Neural progenitor cell (in vitro differentiated cells): ENCODE data around the gene PRSS8. TPM values are rescaled to one million over a fixed set of nuclear protein-coding genes. Genes with fewer than 3 reads are reported as not detected.

Experiments
- DNase-seq: peaks from one replicate; pipeline ENCODE4 v3.0.0-alpha.2; 2016; ENCODE audit warnings: low spot score
- H2AFZ ChIP-seq: fragments of 200-600 bp; sonication (generic); replicated peaks from 2 replicates; pipeline ENCODE4 v1.6.1; 2016; ENCODE audit warnings: antibody characterized with exemption
- H3F3A ChIP-seq: fragments of 200-600 bp; sonication (generic); 2 replicates; pipeline ENCODE4 v1.6.1; 2016; ENCODE audit warnings: antibody characterized with exemption, low read depth
- H3K27ac ChIP-seq: fragments of 200-600 bp; sonication (generic); 2 replicates; pipeline ENCODE4 v1.5.1; 2016; ENCODE audit warnings: mild to moderate bottlenecking
- H3K27me3 ChIP-seq: fragments of 200-600 bp; sonication (generic); 2 replicates; pipeline ENCODE4 v1.6.1; 2016; ENCODE audit warnings: mild to moderate bottlenecking, moderate library complexity
- H3K36me3 ChIP-seq: fragments of 200-600 bp; sonication (generic); 2 replicates; pipeline ENCODE4 v1.5.1; 2016
- H3K4me1 ChIP-seq: fragments of 200-600 bp; sonication (generic); 2 replicates; pipeline ENCODE4 v1.6.1; 2016; ENCODE audit warnings: mixed run types
- H3K4me2 ChIP-seq: fragments of 200-600 bp; sonication (generic); 2 replicates; pipeline ENCODE4 v1.6.1; 2016
- H3K4me3 ChIP-seq: fragments of 200-600 bp; sonication (generic); 2 replicates; pipeline ENCODE4 v1.5.1; 2016
- H3K79me2 ChIP-seq: fragments of 200-600 bp; sonication (generic); 2 replicates; pipeline ENCODE4 v1.6.1; 2016; ENCODE audit warnings: low read depth
- H3K9ac ChIP-seq: fragments of 200-600 bp; sonication (generic); 2 replicates; pipeline ENCODE4 v1.6.1; 2016
- H3K9me3 ChIP-seq: fragments of 200-600 bp; sonication (generic); 2 replicates; pipeline ENCODE4 v1.5.1; 2016; ENCODE audit warnings: low read depth
- H4K20me1 ChIP-seq: fragments of 200-600 bp; sonication (generic); 2 replicates; pipeline ENCODE4 v1.6.1; 2016; ENCODE audit warnings: low read depth
- H3K27ac Mint-ChIP-seq: 3 replicates; pipeline ENCODE4 v1.8.0; 2021; ENCODE audit warnings: mixed read lengths
- H3K27me3 Mint-ChIP-seq: 2 replicates; pipeline ENCODE4 v1.8.0; 2022; ENCODE audit warnings: low read depth, mild to moderate bottlenecking, inconsistent platforms, moderate library complexity, mixed read lengths; ENCODE audit not compliant: insufficient read depth
- H3K36me3 Mint-ChIP-seq: 3 replicates; pipeline ENCODE4 v1.8.0; 2021; ENCODE audit warnings: mixed read lengths
- H3K4me1 Mint-ChIP-seq: 3 replicates; pipeline ENCODE4 v1.8.0; 2021; ENCODE audit warnings: mixed read lengths
- H3K4me3 Mint-ChIP-seq: 3 replicates; pipeline ENCODE4 v1.8.0; 2021; ENCODE audit warnings: mild to moderate bottlenecking, moderate library complexity, mixed read lengths
- H3K9me3 Mint-ChIP-seq: 3 replicates; pipeline ENCODE4 v1.8.0; 2020; ENCODE audit warnings: mixed read lengths
- CTCF ChIP-seq: fragments of 200-600 bp; sonication (generic); IDR thresholded peaks from 2 replicates; pipeline ENCODE4 v1.5.1; 2017; ENCODE audit warnings: antibody characterized with exemption, mild to moderate bottlenecking
- EZH2 ChIP-seq: fragments of 200-600 bp; sonication (generic); IDR thresholded peaks from 2 replicates; pipeline ENCODE4 v1.6.1; 2017; ENCODE audit warnings: antibody characterized with exemption, mild to moderate bottlenecking, moderate library complexity
- EZH2phosphoT487 ChIP-seq: fragments of 200-600 bp; sonication (generic); IDR thresholded peaks from 2 replicates; pipeline ENCODE4 v1.6.1; 2017; ENCODE audit warnings: antibody characterized with exemption
- total RNA-seq: library from RNA; depleted of rRNA; stranded (reverse); fragments of >200 nt; gene quantifications from 2 replicates; pipeline ENCODE4 v1.2.3, GENCODE V29; 2015; ENCODE audit warnings: low replicate concordance

The PRSS8 gene
- total RNA-seq = 2.7 and 17.6 TPM in 2 replicates

GRCh38 chr16:31135535-31136286 is at the start of gene PRSS8:
TSS of gene PRSS8 (minus strand) at chr16:31135727. CDS start at chr16:31135498, 229 bp downstream.
- H3K4me1 Mint-ChIP-seq = peaks cover 32% of the 10 kb centered on the region
- TF ChIP-seq EZH2 (no peak), CTCF (no peak), EZH2phosphoT487 (no peak)
- no peak within 1 kb of the TSS for H3K9ac ChIP-seq

GRCh38 chr16:31184888-31185287 is 49.4 kb upstream of the PRSS8 start:
- no peak overlapping the region for H3K4me3 ChIP-seq
- no peaks in the 10 kb centered on the region for H3K9me3 ChIP-seq
- no peak overlapping the region for H3K4me2 ChIP-seq
- Mint-ChIP-seq H3K36me3 (peaks cover 76% of the 10 kb centered on the region), H3K27ac (no peak overlapping the region), H3K27me3 (peaks cover 29% of the 10 kb centered on the region), H3K9me3 (peaks cover 2% of the 10 kb centered on the region), H3K4me1 (peaks cover 31% of the 10 kb centered on the region), H3K4me3 (peak overlapping the region; percentile 14)
- H3F3A ChIP-seq = peaks cover 69% of the 10 kb centered on the region
- H3K79me2 ChIP-seq = peaks cover 99% of the 10 kb centered on the region
- peaks cover 93% of the 10 kb centered on the region for H4K20me1 ChIP-seq
- peaks cover 37% of the 10 kb centered on the region for H3K36me3 ChIP-seq
- H3K4me1 ChIP-seq = peaks cover 17% of the 10 kb centered on the region
- H3K9ac ChIP-seq = no peak overlapping the region
- no peak overlapping the region for H2AFZ ChIP-seq
- no peak overlapping the region for H3K27ac ChIP-seq
- DNase-seq = no peak
- no peaks in the 10 kb centered on the region for H3K27me3 ChIP-seq
- no peak for TF ChIP-seq EZH2phosphoT487
- TF ChIP-seq EZH2 = no peak
- TF ChIP-seq CTCF = no peak

More at GRCh38 chr16:31135535-31136286, at the start of gene PRSS8:
- Mint-ChIP-seq H3K4me3 (peak within 1 kb of the TSS; percentile 30), H3K9me3 (no peaks in the 10 kb centered on the region), H3K27ac (peak within 1 kb of the TSS; percentile 16), H3K27me3 (peaks cover 9% of the 10 kb centered on the region), H3K36me3 (peaks cover 3% of the 10 kb centered on the region)
- DNase-seq = peak; percentile 47
- H4K20me1 ChIP-seq = peaks cover 6% of the 10 kb centered on the region
- peak within 1 kb of the TSS; percentile 61 for H2AFZ ChIP-seq
- H3K4me2 ChIP-seq = peak within 1 kb of the TSS; percentile 86
- peaks cover 16% of the 10 kb centered on the region for H3K4me1 ChIP-seq
- peak within 1 kb of the TSS; percentile 60 for H3K4me3 ChIP-seq
- no peak within 1 kb of the TSS for H3K27ac ChIP-seq
- peaks cover 20% of the 10 kb centered on the region for H3F3A ChIP-seq
- no peaks in the 10 kb centered on the region for H3K9me3 ChIP-seq
- H3K27me3 ChIP-seq = no peaks in the 10 kb centered on the region
- no peaks in the 10 kb centered on the region for H3K36me3 ChIP-seq
- no peaks in the 10 kb centered on the region for H3K79me2 ChIP-seq

GRCh38 chr16:31183432-31184428 is 48.2 kb upstream of the PRSS8 start:
- H3K36me3 Mint-ChIP-seq = peaks cover 66% of the 10 kb centered on the region
- TF ChIP-seq CTCF (no peak), EZH2phosphoT487 (no peak), EZH2 (no peak)
- Histone ChIP-seq H3F3A (peaks cover 66% of the 10 kb centered on the region), H3K4me2 (peak overlapping the region; percentile 95), H3K27me3 (no peaks in the 10 kb centered on the region), H3K4me1 (peaks cover 17% of the 10 kb centered on the region), H2AFZ (no peak overlapping the region), H3K79me2 (peaks cover 96% of the 10 kb centered on the region), H3K9ac (no peak overlapping the region), H3K9me3 (no peaks in the 10 kb centered on the region), H3K36me3 (peaks cover 25% of the 10 kb centered on the region), H4K20me1 (peaks cover 81% of the 10 kb centered on the region), H3K27ac (no peak overlapping the region), H3K4me3 (peak overlapping the region; percentile 72)
- H3K27ac Mint-ChIP-seq = peak overlapping the region; percentile 36
- H3K4me3 Mint-ChIP-seq = peak overlapping the region; percentile 98
- DNase-seq = no peak
- peaks cover 29% of the 10 kb centered on the region for H3K27me3 Mint-ChIP-seq
- peaks cover 34% of the 10 kb centered on the region for H3K4me1 Mint-ChIP-seq
- peaks cover 2% of the 10 kb centered on the region for H3K9me3 Mint-ChIP-seq
